Measurements from ENCODE around the gene NAMPT. TPM values are rescaled to one million over a fixed set of nuclear protein-coding genes. Genes with fewer than 3 reads are reported as not detected.

The NAMPT gene
- total RNA-seq, 1 donor from 2014 or later: 120 TPM

DNA sequence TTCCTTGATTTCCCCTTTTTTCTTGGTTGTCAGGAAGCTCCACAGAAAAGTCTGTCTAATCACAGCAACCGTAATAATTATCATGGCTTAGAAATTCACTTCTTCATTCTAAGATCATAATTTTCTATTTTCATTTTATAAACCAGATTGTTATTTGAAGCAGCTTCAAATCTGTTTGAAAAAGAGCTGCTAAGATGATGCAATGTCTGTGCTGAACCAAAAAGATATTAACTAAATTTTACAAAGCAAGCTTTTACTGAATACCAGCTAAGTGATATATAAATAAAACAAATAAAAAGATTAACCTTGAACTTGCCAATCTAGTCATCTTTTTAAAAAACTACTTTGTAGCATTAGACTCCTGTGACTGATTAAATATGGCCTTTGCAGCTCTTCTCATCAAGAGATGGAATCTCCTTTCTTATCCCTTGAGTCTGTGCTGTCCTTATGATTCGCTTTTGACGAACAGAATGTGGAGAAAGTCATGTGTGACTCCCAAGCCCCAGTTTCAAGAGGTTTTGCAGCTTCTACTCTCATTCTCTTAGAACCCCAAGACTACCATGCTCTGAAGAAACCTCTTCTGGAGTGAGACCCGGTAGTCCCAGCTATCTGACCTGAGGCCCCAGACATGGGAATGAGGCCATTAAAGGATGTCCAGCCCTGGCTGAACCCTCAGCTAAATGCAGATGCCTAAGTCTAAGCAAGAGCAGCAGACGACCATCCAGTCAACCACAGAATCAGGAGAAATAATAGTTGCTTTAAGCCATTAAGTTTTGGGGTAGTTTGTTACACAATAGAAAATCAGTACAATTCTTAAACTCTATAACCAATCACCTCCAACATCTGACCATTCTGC is 14.4 kb downstream of the NAMPT start:
- no peak for DNase-seq

DNA sequence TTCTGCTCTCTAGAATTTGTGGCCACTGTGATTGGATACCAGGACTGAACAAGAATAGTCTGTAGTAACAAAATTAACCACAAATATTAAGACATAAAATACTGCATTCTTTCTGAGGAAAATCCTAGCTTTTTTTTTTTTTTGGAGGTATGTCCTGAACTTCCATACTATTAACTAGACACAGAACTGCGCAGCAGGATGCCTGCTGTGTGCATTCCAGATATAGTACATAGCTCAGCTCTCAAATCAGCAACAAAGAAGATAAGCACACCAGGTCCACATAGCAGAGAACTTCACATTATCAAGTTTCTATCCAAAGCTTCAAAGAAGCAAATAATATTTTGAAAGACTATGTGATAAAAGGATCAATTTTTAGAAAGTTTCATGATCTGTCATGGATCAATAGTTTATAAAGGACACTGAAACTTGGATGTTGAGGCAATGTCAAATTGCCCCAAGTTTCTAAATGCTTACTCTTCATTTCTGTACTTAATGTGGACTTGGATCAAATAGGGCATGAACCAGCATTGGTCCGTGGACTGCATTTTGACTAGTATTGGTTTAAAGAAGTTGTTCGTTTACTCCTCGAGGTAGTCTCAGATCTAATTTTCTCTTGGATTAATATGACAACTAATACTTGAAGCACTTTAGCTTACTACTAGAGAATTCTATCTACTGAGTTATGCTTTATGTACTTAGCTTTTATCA is 15.4 kb downstream of the NAMPT start:
- no peak for DNase-seq

DNA sequence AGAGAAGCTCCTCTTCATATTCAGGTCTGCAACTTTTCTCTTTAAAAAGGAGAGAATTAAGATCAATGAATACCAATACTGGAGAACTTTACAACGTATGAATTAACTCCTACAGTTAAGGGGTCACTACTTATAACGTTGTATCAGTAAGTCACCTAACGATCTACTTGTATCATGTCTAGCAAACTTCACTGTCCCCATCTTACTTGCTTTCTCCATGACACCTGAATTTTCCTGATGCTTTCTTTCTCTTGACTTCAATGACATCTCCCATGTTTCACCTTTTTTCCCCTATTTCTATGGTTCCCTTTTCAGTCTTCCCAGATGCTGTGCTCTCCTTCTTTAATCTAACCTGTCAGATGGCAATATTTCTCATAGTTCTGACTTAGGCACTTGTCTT is 19.6 kb downstream of the NAMPT start:
- DNase-seq: no peak

DNA sequence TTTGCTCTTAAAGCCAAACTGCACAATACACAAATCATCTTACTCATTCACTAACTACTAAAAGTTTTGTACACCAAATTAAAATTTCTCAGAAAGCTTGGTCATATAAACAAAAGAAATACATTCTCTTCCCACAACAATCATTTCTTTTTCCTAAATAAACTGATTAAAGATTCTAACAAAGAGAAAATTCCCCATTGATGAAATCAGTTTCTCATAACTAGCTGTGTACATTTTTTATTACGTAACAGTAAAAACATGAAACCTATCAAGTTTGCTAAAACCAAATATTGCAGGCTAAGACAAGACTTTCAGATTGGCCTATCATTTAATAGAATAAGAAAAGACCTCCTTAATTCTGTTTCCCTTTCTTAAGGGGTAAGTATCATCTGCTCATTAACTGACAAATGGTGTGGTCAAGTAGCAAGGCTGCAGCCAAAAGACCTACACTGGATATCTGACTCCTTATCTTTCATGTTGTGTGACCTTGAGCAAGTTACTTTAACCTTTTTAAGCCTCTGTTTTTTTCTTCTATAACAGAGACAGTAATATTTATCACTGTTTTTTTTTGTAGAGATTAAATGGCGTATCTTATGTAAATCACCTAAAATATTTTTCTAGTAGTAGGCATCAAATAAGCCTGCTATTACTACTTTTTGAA is 22.4 kb downstream of the NAMPT start:
- DNase-seq: no peak

DNA sequence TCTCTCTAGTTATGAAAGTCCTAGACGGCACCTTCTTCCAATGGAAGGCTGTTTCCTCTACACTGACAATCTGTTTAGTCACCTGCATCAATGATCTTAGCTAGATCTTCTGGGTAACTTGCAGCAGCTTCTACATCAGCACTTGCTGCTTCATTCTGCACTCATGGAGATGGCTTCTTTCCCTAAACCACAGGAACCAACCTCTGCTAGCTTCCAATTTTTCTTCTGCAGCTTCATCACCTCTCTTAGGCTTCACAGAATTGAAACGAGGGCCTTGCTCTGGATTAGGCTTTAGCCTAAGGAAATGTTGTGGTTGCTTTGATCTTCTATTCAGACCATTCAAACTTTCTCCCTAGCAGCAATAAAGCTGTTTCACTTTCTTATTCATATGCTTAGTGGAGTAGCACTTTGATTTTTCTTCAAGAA is 24.6 kb downstream of the NAMPT start:
- no peak for DNase-seq

DNA sequence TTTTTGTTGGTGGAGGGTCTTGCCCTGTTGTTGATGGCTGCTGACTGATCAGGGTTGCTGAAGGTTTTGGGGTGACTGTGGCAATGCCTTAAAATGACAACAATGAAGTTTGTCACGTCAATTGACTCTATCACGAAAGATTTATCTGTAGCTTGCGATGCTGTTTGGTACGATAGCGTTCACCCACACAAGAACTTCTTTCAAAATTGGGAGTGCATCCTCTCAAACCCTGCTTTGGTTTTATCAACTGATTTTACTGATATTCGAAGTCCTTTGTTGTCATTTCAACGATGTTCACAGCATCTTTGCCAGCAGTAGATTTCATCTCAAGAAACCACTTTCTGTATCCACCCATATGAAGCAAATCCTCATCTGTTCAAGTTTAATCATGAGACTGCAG is 26.0 kb downstream of the NAMPT start:
- no peak for DNase-seq

DNA sequence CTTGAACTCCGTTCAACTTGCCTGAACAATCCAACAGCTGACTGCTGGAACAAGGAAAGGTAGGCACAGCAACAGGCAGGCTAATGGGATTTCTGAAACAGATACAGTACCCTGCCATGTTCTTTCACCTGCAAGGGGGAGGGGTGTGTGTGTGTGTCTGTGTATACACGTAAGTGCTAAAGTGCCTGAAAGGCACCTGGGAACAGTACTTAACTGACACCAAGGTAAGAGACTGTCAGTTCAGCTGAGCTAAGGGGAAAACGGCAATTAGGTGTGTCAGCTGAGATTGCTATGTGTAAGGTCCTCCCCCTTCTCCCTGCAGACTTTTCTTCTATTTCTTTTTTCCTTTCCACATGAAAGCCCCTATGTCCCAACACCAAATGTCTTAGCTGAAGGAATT is 27.0 kb downstream of the NAMPT start:
- DNase-seq: no peak

DNA sequence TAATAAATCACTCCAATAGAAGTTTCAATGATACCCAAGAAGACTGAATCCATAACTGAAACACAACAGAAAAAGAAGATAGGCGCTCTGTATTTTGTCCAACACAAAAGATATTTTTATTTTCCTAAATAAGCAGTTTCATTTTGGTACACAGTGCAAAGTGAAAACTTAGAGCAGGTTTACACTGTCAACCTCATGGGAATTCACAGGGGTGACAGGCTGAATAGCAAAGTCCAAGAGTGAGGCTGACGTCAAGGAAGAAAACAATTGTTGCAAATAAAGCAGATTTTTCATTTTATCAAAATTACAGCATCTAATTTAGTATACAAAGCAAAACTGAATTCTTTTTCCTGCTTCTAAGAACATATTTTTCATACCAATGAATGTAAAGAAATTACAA is 28.6 kb downstream of the NAMPT start:
- DNase-seq: no peak

DNA sequence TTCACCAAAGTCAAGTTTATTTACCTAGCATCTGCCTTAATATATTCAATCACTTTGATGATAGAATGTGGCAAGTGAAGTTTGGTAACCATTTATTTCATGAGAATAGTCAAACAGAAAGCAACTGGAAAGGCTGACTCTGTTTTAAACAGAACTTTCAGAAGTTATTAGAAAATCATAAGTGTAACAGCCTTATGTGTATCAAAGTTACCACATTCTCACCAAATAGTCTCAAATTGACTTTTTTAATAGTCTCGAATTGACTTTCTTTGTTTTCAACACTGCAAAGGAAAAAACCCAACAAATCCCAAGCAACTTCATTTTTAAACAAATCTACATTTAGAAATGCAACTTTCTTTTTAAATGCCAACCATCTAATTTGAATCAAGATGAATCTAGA is 29.5 kb downstream of the NAMPT start:
- no peak for DNase-seq

DNA sequence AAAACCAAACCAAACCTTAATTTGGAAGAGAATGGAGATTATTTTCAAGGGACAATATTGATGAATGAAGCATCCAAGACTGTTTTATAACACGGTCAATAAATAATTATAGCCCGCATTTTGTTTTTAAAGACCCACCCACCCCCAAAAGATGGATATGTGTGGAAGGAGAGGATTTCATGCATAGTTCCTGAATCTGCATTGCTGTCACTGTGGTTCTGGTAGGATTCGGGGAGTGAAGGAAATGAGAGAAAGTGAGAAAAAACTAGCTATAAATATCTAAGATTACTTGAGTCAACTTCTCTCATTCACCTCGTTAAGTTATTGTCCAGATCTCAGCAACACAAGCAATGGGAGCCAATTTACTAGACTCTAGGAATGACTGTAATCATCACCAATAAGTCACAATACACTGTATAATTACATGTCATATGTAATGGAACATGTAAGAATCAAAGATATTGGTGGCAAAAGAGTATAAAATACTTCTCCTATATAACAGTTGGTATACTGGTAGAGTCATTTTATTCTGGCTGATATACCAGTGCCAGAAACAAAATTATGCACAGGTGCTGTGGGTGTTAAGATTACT is 30.2 kb downstream of the NAMPT start:
- DNase-seq: no peak

DNA sequence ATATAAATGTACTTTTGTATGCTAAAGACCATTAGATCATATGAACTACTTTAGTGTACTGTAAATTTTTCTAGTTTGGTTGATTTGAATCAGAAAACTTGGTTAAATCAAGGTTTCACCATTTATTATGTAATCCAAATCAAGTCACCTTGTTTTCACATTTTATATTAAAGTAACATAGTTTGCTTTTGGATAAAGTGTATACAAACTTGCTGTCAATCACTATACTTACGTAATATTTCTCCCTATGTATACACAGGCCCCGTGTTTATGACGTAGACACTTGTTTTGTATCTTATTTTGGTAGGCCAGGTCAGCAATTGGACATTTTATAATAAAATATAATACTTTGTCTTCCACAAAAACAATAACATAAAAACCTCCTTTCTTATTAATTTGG is 32.2 kb downstream of the NAMPT start:
- DNase-seq: no peak

DNA sequence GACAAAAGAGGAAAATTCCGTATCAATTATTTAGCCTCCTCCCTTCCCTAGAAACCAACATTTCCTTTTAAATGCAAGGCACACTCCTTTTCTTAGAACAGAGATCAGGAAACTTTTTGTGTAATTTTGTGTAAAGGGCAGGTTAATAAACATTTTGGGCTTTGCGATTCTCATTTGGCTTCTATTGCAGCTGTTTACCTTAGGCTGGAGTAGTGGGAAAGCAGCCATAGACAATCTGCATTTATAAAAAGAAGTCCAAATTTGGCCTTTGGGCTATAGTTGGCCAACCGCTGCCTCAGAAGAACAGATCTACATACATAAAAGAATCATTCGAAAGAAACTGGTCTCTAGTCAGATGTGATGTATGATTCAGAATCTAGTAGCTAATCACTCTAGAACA is 35.3 kb downstream of the NAMPT start:
- DNase-seq: no peak

DNA sequence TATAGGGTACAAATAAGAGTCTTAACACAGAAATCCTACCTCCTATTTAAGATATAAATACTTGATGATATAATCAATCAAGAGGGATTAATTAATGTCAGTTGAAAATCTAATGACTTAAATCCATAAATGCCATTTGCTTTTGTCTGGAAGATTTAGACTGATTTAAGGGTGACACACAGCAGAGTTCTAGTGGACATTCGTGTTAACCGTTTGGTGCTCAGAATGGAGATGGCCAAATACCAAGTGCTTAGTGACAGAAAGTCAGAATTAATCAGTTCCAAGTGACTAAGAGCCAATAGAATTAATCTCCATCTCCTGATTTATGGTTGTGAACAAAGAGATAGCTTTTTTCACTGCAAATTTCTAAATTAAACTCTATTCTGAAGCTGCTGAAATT is 36.2 kb downstream of the NAMPT start:
- no peak for DNase-seq

DNA sequence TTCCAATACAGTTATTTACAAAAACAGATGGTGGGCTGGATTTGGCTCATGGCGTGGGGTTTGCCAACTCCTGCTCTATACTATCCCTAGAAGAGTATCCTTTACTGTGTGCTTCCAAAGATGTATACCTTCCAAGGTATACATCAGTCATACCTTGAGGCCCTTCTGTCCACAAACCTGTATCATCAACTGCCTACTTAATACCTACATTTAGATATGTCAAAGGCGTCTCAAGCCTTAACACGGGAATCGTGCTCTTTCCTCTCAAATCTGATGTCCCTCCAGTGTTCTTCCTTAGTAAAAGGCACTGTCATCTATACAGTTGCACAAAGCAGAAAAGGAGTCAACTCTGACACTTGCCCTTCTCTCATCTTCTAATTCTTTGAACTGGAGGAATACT is 36.9 kb downstream of the NAMPT start:
- no peak for DNase-seq

DNA sequence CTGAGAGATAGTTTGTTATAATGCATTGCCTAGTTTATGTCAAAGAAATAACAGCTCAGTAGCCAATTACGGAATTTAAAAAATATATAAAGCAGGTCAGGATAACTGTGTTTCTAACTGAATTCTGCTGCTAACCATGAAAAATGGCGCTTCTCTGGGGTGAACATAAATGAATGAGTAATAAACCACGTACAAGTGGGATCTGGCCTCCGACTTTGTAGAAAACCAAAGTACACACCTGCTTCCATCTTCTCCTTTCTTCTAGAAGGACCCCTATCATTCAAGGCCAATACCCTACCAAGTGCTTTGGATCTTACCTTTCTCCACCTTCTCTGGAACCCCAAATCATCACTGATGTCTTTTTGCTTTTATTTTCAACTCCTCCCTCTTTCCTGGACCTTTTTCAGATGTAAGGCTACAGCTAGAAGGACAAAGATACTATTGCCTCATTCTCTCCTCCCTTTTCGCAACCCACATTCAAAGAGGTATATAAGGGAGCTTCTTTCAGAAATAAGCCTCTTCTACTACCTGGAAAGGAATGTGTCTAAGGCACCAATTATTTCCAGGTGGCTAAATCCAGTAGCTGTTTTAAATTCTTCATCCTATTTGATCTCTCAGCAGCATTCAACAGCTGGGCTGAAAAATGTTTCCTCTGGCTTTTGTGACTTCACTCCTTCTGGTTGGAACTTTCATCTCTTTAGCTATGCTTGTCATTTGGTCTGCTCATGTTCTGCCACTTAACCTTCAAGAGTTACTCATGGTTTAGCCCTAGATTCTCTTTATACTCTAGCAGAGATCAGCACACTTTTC is 37.7 kb downstream of the NAMPT start:
- DNase-seq: no peak

DNA sequence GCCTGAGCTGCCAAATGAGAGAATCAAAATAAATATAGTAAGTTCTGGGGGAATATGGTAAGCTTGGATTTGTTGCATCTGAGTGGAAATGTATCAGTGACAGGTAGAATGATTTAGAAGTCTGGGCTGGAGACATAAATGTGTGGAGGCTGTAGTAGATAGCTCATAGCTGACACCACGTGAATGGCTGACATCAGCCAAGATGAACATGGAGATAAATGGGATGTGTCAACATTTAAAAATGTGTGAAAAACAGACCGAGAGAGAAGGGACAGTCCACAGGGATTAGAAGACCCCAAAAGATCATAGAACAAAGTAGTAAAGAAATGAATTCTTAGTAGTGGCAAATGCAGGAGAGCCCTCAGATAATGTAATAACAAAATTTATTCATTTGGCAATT is 40.9 kb downstream of the NAMPT start:
- no peak for DNase-seq

DNA sequence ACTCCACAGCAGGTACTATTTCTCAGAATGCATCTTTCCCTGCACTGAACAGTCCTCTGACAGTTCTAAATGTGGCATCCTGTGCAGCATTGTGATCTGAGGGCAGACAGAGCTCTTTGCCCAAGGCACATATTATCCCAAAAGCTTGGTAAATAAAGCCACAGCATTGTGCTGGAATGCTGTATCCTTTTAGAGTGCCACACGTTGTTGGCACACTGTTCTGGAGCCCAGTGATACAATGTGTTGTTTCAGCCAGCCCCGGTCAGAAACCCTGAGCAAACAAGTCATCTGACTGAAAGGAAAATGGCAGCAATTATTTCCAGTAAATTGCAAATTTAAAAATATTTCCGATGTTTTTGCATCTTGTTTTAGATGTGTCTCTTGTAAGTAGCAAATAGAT is 45.4 kb downstream of the NAMPT start:
- DNase-seq: no peak

DNA sequence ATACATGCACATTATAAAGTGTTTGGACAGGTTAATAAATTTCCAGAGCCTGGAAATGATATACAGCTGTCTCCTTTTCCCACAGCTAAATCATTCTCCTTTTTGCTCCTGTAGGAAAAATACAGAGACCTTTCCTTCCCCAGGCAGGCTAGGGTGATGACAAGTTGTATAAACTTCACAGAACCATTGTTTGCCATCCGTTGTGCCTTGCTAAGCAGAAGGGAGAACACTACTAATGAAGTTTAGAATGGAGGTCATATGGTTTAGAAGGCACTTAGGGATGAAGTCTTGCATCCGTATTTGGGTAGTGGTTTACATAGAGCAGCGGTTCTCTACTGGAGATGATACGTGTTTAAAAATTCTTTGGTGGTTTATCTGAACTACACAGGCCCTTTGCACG is 46.0 kb downstream of the NAMPT start:
- no peak for DNase-seq

DNA sequence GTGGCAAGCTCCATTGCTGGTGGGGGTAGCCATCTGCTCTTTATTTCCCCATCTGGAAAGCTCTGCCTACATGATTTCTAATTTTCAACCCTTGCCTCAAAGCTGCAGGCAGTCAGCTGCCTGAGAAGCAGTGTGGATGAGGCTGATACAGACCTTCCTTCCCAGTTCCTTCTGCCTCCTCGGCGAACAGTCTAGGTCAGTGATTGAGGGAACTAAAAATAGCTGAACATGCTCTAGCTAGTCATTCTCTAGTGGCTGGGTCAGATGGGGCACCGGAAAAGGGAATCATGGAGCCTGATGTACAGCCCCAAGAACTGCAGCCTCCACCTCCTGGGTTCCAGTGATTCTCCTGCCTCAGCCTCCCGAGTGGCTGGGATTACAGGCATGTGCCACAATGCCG is 48.7 kb downstream of the NAMPT start:
- no peak for DNase-seq

DNA sequence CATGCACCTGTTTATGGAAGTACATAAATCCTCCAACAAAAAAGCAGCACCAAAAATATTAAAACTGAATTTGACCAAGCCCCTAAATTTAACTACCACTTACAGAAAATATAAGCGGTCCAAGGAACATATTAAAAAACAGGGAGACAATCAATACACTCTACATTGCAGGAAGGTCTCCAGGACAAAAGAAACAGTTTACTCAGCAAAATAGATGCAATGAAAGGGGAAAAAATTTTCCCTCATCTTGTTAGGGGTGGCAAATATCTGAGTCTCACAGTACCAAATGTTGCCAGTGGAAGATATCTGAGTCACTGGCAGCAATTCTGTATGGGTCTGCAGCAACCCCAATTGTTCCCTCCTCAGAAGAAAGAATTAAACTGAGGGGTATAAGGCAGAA is 50.4 kb downstream of the NAMPT start:
- no peak for DNase-seq

DNA sequence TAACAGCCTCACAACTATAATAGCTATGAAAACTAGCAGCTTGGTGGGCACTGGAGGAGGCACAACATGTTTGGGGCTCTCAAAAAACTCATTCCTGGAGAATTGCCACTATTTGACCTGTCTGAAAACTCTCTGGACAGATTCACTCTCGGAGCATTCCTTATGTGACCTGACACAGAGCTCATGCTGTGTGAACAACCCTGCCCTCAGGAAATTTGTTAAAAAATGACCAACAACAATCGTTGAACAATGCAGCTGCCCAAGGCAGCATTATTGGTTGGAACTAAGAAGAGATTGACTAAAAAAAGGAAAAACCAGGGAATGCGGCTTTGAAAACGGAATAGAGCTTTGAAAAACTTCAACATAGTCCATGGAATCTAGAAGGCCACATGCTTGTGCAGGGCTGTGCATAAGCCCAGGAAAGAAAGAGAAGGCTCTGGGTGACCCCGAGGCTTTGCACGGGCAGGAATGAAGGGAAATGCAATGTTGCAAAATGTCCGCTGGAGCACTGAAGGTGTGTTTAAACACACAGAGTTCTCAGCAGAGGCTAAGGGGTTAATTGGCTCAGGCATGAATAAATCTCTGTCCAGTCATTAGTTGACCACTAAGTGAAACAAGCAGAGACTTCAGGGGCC is 52.8 kb downstream of the NAMPT start:
- DNase-seq: no peak

DNA sequence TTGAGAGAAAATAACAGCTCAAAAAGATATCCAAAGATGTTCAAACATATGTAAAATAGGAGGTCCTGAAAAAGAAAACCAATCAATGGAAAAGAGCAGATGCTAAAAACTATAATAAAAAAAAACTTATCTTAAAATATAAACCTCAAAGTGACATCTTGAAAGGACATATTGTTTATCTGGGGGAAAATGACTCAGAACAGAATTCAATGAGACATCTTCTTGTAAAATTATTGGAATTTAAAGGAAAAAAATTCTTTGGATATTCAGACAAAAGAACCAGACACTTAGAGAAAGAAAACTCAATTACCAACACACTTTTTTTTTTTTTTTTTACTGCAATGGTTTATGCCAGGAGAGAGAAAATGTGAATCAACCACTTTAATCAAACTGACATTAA is 58.9 kb downstream of the NAMPT start:
- DNase-seq: no peak

All from tongue (tissue), 2 donors.